GM06990 (cell line): ENCODE results near the gene GGA1.
"Not testable (repeated sequence)": the region's sequence is repeated elsewhere in the genome, so short reads cannot be mapped to it uniquely, and the experiment has no call there.

Experiments used
- DNase-seq: peaks from one replicate; pipeline ENCODE4 v3.0.0-alpha.2; 2011; ENCODE audit not compliant: insufficient read length; ENCODE audit errors: extremely low read depth
- H3K27me3 ChIP-seq: replicated peaks from 2 replicates; pipeline ENCODE4 v1.6.0; 2011; ENCODE audit warnings: low read length; ENCODE audit not compliant: control insufficient read depth, insufficient read depth
- H3K36me3 ChIP-seq: 2 replicates; pipeline ENCODE4 v1.5.1; 2011; ENCODE audit warnings: low read length; ENCODE audit not compliant: control insufficient read depth, insufficient read depth
- H3K4me3 ChIP-seq: replicated peaks from 2 replicates; pipeline ENCODE4 v1.5.1; 2011; ENCODE audit warnings: low read depth, mild to moderate bottlenecking, control low read depth, low read length
- CTCF ChIP-seq: IDR thresholded peaks from 2 replicates; pipeline ENCODE4 v1.5.1; 2011; ENCODE audit warnings: low read length, control low read depth, mild to moderate bottlenecking, inconsistent platforms; ENCODE audit not compliant: insufficient read depth, poor library complexity, severe bottlenecking

GGA1 gene

GRCh38 chr22:37578002-37578401 lies 30.6 kb upstream of the GGA1 start:
- H3K27me3 ChIP-seq = no peaks in the 10 kb centered on the region
- TF ChIP-seq CTCF = no peak
- H3K36me3 ChIP-seq = no peaks in the 10 kb centered on the region
- H3K4me3 ChIP-seq = no peak overlapping the region
- no peak for DNase-seq

DNA sequence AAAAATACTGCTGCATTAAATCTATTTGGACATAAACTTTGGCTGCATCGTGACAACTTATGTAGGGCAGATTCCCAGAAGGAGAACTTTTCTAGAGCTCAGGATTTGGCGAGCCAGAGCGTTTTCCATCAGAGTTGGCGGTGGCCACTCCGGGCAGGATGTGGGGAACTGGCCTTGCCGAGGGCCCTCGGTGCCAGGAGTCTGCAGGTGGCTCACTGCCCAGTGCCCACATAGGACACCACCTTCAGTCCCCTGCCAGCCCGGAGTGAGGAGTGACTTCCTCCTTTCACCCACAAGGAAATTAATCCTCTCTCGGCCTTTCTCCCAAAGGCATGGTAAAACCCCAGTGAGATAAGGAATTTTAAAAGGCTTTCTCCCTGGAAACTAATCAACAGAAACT lies 27.1 kb upstream of the GGA1 start:
- no peak for DNase-seq
- Histone ChIP-seq H3K27me3 (no peaks in the 10 kb centered on the region), H3K4me3 (no peak overlapping the region)

GRCh38 chr22:37582526-37582925 lies 26.1 kb upstream of the GGA1 start:
- no peak for TF ChIP-seq CTCF

More for the DNA sequence above, 27.1 kb upstream of the GGA1 start:
- TF ChIP-seq CTCF = no peak
- no peaks in the 10 kb centered on the region for H3K36me3 ChIP-seq

GRCh38 chr22:37588546-37589215 lies 20.0 kb upstream of the GGA1 start:
- DNase-seq = no peak
- Histone ChIP-seq H3K4me3 (no peak overlapping the region), H3K36me3 (no peaks in the 10 kb centered on the region), H3K27me3 (no peaks in the 10 kb centered on the region)
- no peak for TF ChIP-seq CTCF

More at GRCh38 chr22:37582526-37582925, 26.1 kb upstream of the GGA1 start:
- no peak overlapping the region for H3K4me3 ChIP-seq
- DNase-seq = no peak
- no peaks in the 10 kb centered on the region for H3K27me3 ChIP-seq
- no peaks in the 10 kb centered on the region for H3K36me3 ChIP-seq

GRCh38 chr22:37589636-37590035 lies 19.0 kb upstream of the GGA1 start:
- Histone ChIP-seq H3K27me3 (no peaks in the 10 kb centered on the region), H3K4me3 (no peak overlapping the region), H3K36me3 (no peaks in the 10 kb centered on the region)
- DNase-seq = no peak
- no peak for TF ChIP-seq CTCF

DNA sequence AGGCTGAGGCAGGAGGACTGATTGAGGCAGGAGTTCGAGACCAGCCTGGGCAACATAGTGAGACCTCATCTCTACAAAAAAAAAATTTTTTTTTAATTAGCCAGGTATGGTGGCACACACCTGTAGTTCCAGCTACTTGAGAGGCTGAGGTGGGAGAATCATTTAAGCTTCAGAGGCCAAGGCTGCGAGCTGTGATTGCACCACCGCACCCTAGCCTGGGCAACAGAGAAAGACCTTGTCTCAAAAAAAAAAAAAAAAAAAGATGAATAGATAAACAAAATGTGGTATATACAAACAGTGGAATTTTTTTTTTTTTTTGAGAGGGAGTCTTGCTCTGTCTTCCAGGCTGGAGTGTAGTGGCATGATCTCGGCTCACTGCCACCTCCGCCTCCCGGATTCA lies 17.6 kb upstream of the GGA1 start:
- H3K27me3 ChIP-seq, H3K36me3 ChIP-seq, DNase-seq, H3K4me3 ChIP-seq: not testable (repeated sequence)
